ENCODE results near the gene CADPS.
"Not testable (repeated sequence)": the region's sequence is repeated elsewhere in the genome, so short reads cannot be mapped to it uniquely, and the experiment has no call there.

The CADPS gene

GRCh38 chr3:62585861-62586260 is 289.4 kb downstream of the CADPS start:
- Histone ChIP-seq H3K9me2 (replicated peaks; ENCODE audit: low read depth, low read length) (no peaks in the 10 kb centered on the region), H3K4me1 (ENCODE audit: insufficient read depth, low read length, poor library complexity, severe bottlenecking) (no peaks in the 10 kb centered on the region), H3K36me3 (ENCODE audit: insufficient read depth, low read length) (no peaks in the 10 kb centered on the region), H2AFZ (ENCODE audit: low read length) (no peak overlapping the region), H3K9me3 (ENCODE audit: insufficient read depth, low read depth, low read length) (no peaks in the 10 kb centered on the region), H3K4me2 (ENCODE audit: low read depth, low read length, poor library complexity, severe bottlenecking) (no peak overlapping the region), H3K4me3 (ENCODE audit: low read length, poor library complexity, severe bottlenecking) (no peak overlapping the region), H3K79me2 (ENCODE audit: insufficient read depth, low read length) (no peaks in the 10 kb centered on the region), H3F3A (ENCODE audit: low read depth) (no peaks in the 10 kb centered on the region), H3K9ac (ENCODE audit: low read depth, low read length, poor library complexity, severe bottlenecking) (no peak overlapping the region), H4K20me1 (ENCODE audit: insufficient read depth, low read length, poor library complexity, severe bottlenecking) (no peaks in the 10 kb centered on the region), H3K27me3 (ENCODE audit: insufficient read depth, low read length, poor library complexity, severe bottlenecking) (no peaks in the 10 kb centered on the region)
- TF ChIP-seq, protein P1, sequence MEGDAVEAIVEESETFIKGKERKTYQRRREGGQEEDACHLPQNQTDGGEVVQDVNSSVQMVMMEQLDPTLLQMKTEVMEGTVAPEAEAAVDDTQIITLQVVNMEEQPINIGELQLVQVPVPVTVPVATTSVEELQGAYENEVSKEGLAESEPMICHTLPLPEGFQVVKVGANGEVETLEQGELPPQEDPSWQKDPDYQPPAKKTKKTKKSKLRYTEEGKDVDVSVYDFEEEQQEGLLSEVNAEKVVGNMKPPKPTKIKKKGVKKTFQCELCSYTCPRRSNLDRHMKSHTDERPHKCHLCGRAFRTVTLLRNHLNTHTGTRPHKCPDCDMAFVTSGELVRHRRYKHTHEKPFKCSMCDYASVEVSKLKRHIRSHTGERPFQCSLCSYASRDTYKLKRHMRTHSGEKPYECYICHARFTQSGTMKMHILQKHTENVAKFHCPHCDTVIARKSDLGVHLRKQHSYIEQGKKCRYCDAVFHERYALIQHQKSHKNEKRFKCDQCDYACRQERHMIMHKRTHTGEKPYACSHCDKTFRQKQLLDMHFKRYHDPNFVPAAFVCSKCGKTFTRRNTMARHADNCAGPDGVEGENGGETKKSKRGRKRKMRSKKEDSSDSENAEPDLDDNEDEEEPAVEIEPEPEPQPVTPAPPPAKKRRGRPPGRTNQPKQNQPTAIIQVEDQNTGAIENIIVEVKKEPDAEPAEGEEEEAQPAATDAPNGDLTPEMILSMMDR (conservative IDR thresholded peaks at IDR 0.05; ENCODE audit: low read length): no peak
- TF ChIP-seq EZH2phosphoT487 (IDR thresholded peaks at IDR 0.05; ENCODE audit: borderline replicate concordance): no peak

DNA sequence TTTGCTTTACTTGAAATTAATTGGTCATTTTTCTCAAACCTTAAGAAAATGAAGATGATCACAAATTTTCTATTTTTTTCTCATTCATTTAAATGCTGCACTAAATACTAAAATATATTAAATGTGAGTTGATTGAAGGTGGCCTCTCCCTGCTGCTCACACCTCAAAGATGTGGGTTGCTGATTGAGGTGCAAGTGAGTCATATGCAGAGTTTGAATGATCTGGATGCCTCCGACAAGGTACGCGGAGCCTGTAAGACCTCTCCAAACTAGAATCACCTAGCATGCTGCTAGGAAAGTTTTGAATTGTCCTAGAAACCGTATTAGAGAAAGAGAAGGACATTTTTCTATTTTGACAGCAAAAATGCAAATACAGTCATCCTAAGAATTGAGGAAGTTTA is 290.6 kb downstream of the CADPS start:
- Histone ChIP-seq H2AFZ (ENCODE audit: low read length) (no peak overlapping the region), H3K79me2 (ENCODE audit: insufficient read depth, low read length) (no peaks in the 10 kb centered on the region), H3K9ac (ENCODE audit: low read depth, low read length, poor library complexity, severe bottlenecking) (no peak overlapping the region), H4K20me1 (ENCODE audit: insufficient read depth, low read length, poor library complexity, severe bottlenecking) (no peaks in the 10 kb centered on the region), H3K4me3 (ENCODE audit: low read length, poor library complexity, severe bottlenecking) (no peak overlapping the region), H3K27me3 (ENCODE audit: insufficient read depth, low read length, poor library complexity, severe bottlenecking) (no peaks in the 10 kb centered on the region), H3F3A (ENCODE audit: low read depth) (no peaks in the 10 kb centered on the region), H3K9me2 (replicated peaks; ENCODE audit: low read depth, low read length) (no peaks in the 10 kb centered on the region), H3K4me2 (ENCODE audit: low read depth, low read length, poor library complexity, severe bottlenecking) (no peak overlapping the region), H3K36me3 (ENCODE audit: insufficient read depth, low read length) (no peaks in the 10 kb centered on the region), H3K9me3 (ENCODE audit: insufficient read depth, low read depth, low read length) (no peaks in the 10 kb centered on the region), H3K4me1 (ENCODE audit: insufficient read depth, low read length, poor library complexity, severe bottlenecking) (no peaks in the 10 kb centered on the region)
- TF ChIP-seq EZH2phosphoT487 (IDR thresholded peaks at IDR 0.05; ENCODE audit: borderline replicate concordance): no peak
- TF ChIP-seq, protein P1 (conservative IDR thresholded peaks at IDR 0.05; ENCODE audit: low read length): no peak

- no peaks in the 10 kb centered on the region for H3F3A ChIP-seq (ENCODE audit: low read depth)
- H3K36me3 ChIP-seq (ENCODE audit: insufficient read depth, low read length): no peaks in the 10 kb centered on the region
- no peaks in the 10 kb centered on the region for H3K79me2 ChIP-seq (ENCODE audit: insufficient read depth, low read length)
- no peaks in the 10 kb centered on the region for H3K9me3 ChIP-seq (ENCODE audit: insufficient read depth, low read depth, low read length)
- H4K20me1 ChIP-seq (ENCODE audit: insufficient read depth, low read length, poor library complexity, severe bottlenecking): no peaks in the 10 kb centered on the region
- H3K9me2 ChIP-seq (replicated peaks; ENCODE audit: low read depth, low read length): no peaks in the 10 kb centered on the region
- TF ChIP-seq, protein P1 (conservative IDR thresholded peaks at IDR 0.05; ENCODE audit: low read length): no peak
- no peak for TF ChIP-seq EZH2phosphoT487 (IDR thresholded peaks at IDR 0.05; ENCODE audit: borderline replicate concordance)
- H2AFZ ChIP-seq (ENCODE audit: low read length): no peak overlapping the region
- H3K4me3 ChIP-seq (ENCODE audit: low read length, poor library complexity, severe bottlenecking): no peak overlapping the region
- no peak overlapping the region for H3K9ac ChIP-seq (ENCODE audit: low read depth, low read length, poor library complexity, severe bottlenecking)
- H3K27me3 ChIP-seq (ENCODE audit: insufficient read depth, low read length, poor library complexity, severe bottlenecking): no peaks in the 10 kb centered on the region
- no peaks in the 10 kb centered on the region for H3K4me1 ChIP-seq (ENCODE audit: insufficient read depth, low read length, poor library complexity, severe bottlenecking)
- H3K4me2 ChIP-seq (ENCODE audit: low read depth, low read length, poor library complexity, severe bottlenecking): no peak overlapping the region
These were observed 292.6 kb downstream of the CADPS start for GRCh38 chr3:62582495-62583172.

DNA sequence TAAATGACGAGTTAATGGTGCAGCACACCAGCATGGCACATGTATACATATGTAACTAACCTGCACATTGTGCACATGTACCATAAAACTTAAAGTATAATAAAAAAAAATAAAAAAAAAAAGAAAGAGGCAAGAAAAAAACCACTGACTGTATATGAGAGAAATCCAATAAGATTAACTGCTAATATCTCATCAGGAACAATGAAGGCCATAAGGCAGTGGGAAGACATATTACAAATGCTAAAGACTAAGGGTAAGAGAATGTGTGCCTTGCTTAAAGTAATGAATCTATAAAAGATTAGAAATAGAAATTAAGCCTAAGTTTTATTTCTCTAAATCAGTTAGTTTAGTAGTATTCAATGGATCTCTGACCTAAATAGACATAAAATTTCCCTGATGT is 294.7 kb downstream of the CADPS start:
- H4K20me1 ChIP-seq (ENCODE audit: insufficient read depth, low read length, poor library complexity, severe bottlenecking); H3K79me2 ChIP-seq (ENCODE audit: insufficient read depth, low read length); H3K9me2 ChIP-seq (replicated peaks; ENCODE audit: low read depth, low read length); H2AFZ ChIP-seq (ENCODE audit: low read length); H3K27me3 ChIP-seq (ENCODE audit: insufficient read depth, low read length, poor library complexity, severe bottlenecking); H3K4me2 ChIP-seq (ENCODE audit: low read depth, low read length, poor library complexity, severe bottlenecking); H3K9me3 ChIP-seq (ENCODE audit: insufficient read depth, low read depth, low read length); H3K4me3 ChIP-seq (ENCODE audit: low read length, poor library complexity, severe bottlenecking); H3F3A ChIP-seq (ENCODE audit: low read depth); H3K4me1 ChIP-seq (ENCODE audit: insufficient read depth, low read length, poor library complexity, severe bottlenecking); H3K36me3 ChIP-seq (ENCODE audit: insufficient read depth, low read length); H3K9ac ChIP-seq (ENCODE audit: low read depth, low read length, poor library complexity, severe bottlenecking): not testable (repeated sequence)

All from Loucy (cell line).